Cortex of kidney (tissue), 1 donor: ENCODE data around the gene SEC31A.
"Not testable (repeated sequence)": the region's sequence is repeated elsewhere in the genome, so short reads cannot be mapped to it uniquely, and the experiment has no call there.

Source experiments
- DNase-seq: peaks from one replicate; lab custom pipeline; 2025; lab: John Stamatoyannopoulos, UW

Gene SEC31A

GRCh38 chr4:82896755-82897154, 5.8 kb upstream of the SEC31A start:
- DNase-seq: no peak

- DNase-seq: no peak
Observed at GRCh38 chr4:82893942-82894341, 3.0 kb upstream of the SEC31A start.

GRCh38 chr4:82892467-82892802, 1.5 kb upstream of the SEC31A start:
- DNase-seq: no peak

GRCh38 chr4:82891707-82892466, 934 bp upstream of the SEC31A start:
- no peak for DNase-seq

GRCh38 chr4:82890528-82890900, 439 bp downstream of the SEC31A start:
- no peak for DNase-seq

- DNase-seq: no peak
Observed at GRCh38 chr4:82889287-82889686, 1.7 kb downstream of the SEC31A start.

- DNase-seq: no peak
Observed at GRCh38 chr4:82886147-82886942, 4.6 kb downstream of the SEC31A start.

GRCh38 chr4:82885410-82885809, 5.5 kb downstream of the SEC31A start:
- DNase-seq: no peak

GRCh38 chr4:82868572-82868971, 22.4 kb downstream of the SEC31A start:
- DNase-seq: no peak

- no peak for DNase-seq
Observed at GRCh38 chr4:82866706-82867385, 24.1 kb downstream of the SEC31A start.

- DNase-seq: not testable (repeated sequence)
Observed at GRCh38 chr4:82866033-82866432, 24.9 kb downstream of the SEC31A start.

- no peak for DNase-seq
Observed at GRCh38 chr4:82865592-82865991, 25.4 kb downstream of the SEC31A start.

GRCh38 chr4:82864336-82864979, 26.5 kb downstream of the SEC31A start:
- no peak for DNase-seq

- no peak for DNase-seq
Observed at GRCh38 chr4:82861529-82861928, 29.4 kb downstream of the SEC31A start.

- not testable (repeated sequence) for DNase-seq
Observed at GRCh38 chr4:82860487-82860886, 30.5 kb downstream of the SEC31A start.

- no peak for DNase-seq
Observed at GRCh38 chr4:82852751-82853285, 38.1 kb downstream of the SEC31A start.

GRCh38 chr4:82851885-82852750, 38.8 kb downstream of the SEC31A start:
- no peak for DNase-seq

GRCh38 chr4:82851318-82851717, 39.6 kb downstream of the SEC31A start:
- no peak for DNase-seq

GRCh38 chr4:82850684-82851083, 40.3 kb downstream of the SEC31A start:
- no peak for DNase-seq

GRCh38 chr4:82848706-82849105, 42.2 kb downstream of the SEC31A start:
- DNase-seq: no peak

GRCh38 chr4:82842593-82842992, 48.4 kb downstream of the SEC31A start:
- no peak for DNase-seq
